IPS DF 4.7 (cell line): ENCODE data around the gene ABHD3.
"Not testable (repeated sequence)": the region's sequence is repeated elsewhere in the genome, so short reads cannot be mapped to it uniquely, and the experiment has no call there.

Experiments
- DNase-seq: peaks from one replicate; pipeline ENCODE4 v3.0.0-alpha.2; 2013; ENCODE audit warnings: low spot score; ENCODE audit errors: extremely low read depth

The ABHD3 gene

GRCh38 chr18:21652073-21652472, 52.5 kb downstream of the ABHD3 start:
- DNase-seq = no peak

GRCh38 chr18:21650311-21650710, 54.3 kb downstream of the ABHD3 start:
- DNase-seq = no peak

- DNase-seq = not testable (repeated sequence)
These were observed 64.2 kb downstream of the ABHD3 start for GRCh38 chr18:21640375-21640774.

- DNase-seq = no peak
These were observed 65.8 kb downstream of the ABHD3 start for GRCh38 chr18:21638822-21639221.

GRCh38 chr18:21636769-21637168, 67.8 kb downstream of the ABHD3 start:
- DNase-seq = no peak

GRCh38 chr18:21634588-21635199, 69.9 kb downstream of the ABHD3 start:
- no peak for DNase-seq

GRCh38 chr18:21632393-21632792, 72.2 kb downstream of the ABHD3 start:
- DNase-seq = no peak

- DNase-seq = no peak
These were observed 75.3 kb downstream of the ABHD3 start for GRCh38 chr18:21629089-21629832.

GRCh38 chr18:21621640-21622039, 82.9 kb downstream of the ABHD3 start:
- not testable (repeated sequence) for DNase-seq

GRCh38 chr18:21612125-21613039, 92.2 kb downstream of the ABHD3 start, which contains the start of gene SNRPD1:
Gene SNRPD1, plus strand, starts transcription at chr18:21612314. Its CDS starts 116 bp downstream, at chr18:21612430.
- DNase-seq = peak; percentile 66

- not testable (repeated sequence) for DNase-seq
These were observed 93.0 kb downstream of the ABHD3 start for GRCh38 chr18:21611401-21612124.

GRCh38 chr18:21605213-21605612, 99.4 kb downstream of the ABHD3 start:
- DNase-seq = no peak

- no peak for DNase-seq
These were observed 99.9 kb downstream of the ABHD3 start for GRCh38 chr18:21604671-21605070.

- no peak for DNase-seq
These were observed 102.3 kb downstream of the ABHD3 start for GRCh38 chr18:21602299-21602587.
